HepG2 (cell line): ENCODE results near the gene UBXN6.

Experiments
- EZH2 ChIP-seq: conservative IDR thresholded peaks from 2 replicates; pipeline ENCODE4 v1.6.1; 2012; ENCODE audit warnings: mild to moderate bottlenecking, low read depth, low read length, moderate library complexity
- HOXA3 ChIP-seq: sonication (generic); formaldehyde crosslinking; IDR thresholded peaks from 2 replicates; pipeline ENCODE4 v1.5.0; 2020; ENCODE audit warnings: missing genetic modification reagents
- NFRKB ChIP-seq: fragments of 450-650 bp; IDR thresholded peaks from 2 replicates; pipeline ENCODE4 v1.6.1; 2017
- NFYB ChIP-seq: sonication (generic); formaldehyde crosslinking; IDR thresholded peaks from 2 replicates; pipeline ENCODE4 v1.4.0; 2020; ENCODE audit warnings: missing genetic modification reagents
- SNAPC2 ChIP-seq: sonication (generic); formaldehyde crosslinking; IDR thresholded peaks from 2 replicates; pipeline ENCODE4 v1.8.1; 2022; ENCODE audit warnings: mild to moderate bottlenecking, missing genetic modification reagents
- SOX13 ChIP-seq, 3 experiments: fragments of 450-650 bp in 1 of 3; sonication (generic) in 1 of 3; formaldehyde crosslinking in 1 of 3; IDR thresholded peaks in 2 of 3; conservative IDR thresholded peaks in 1 of 3; 2 replicates each; pipeline versions ENCODE4 v1.5.0 to v1.6.1; 2016 to 2020; ENCODE audit warnings: antibody characterized with exemption in 1 of 3, mild to moderate bottlenecking in 1 of 3, missing compliant biosample characterization in 1 of 3, missing genetic modification reagents in 1 of 3, moderate library complexity in 1 of 3
- ZFX ChIP-seq: sonication (generic); formaldehyde crosslinking; IDR thresholded peaks from 2 replicates; pipeline ENCODE4 v1.4.0; 2020; ENCODE audit warnings: mild to moderate bottlenecking, low read depth, missing genetic modification reagents, moderate library complexity
- ZKSCAN8 ChIP-seq: IDR thresholded peaks from 2 replicates; pipeline ENCODE4 v1.6.1; 2016; ENCODE audit warnings: borderline replicate concordance, missing genetic modification reagents, missing compliant biosample characterization
- ZNF800 ChIP-seq: sonication (generic); formaldehyde crosslinking; IDR thresholded peaks from 2 replicates; pipeline ENCODE4 v1.4.0; 2020; ENCODE audit warnings: missing genetic modification reagents

- TF ChIP-seq NFRKB (no peak), EZH2 (no peak), ZKSCAN8 (no peak), SOX13 (IDR thresholded peaks at IDR 0.05) (no peak), SOX13 (CRISPR knock-in tag; conservative IDR thresholded peaks at IDR 0.05 in 1 of 2, IDR thresholded peaks at IDR 0.05 in 1 of 2) (no peak), ZNF800 (no peak), ZFX (CRISPR knock-in tag) (no peak), HOXA3 (CRISPR knock-in tag) (no peak), NFYB (CRISPR knock-in tag) (no peak), SNAPC2 (no peak)
Observed at GRCh38 chr19:4507150-4507452, 49.5 kb upstream of the UBXN6 start.
